Measurements from ENCODE around the gene LRP11. TPM values are rescaled to one million over a fixed set of nuclear protein-coding genes. Genes with fewer than 3 reads are reported as not detected.

LRP11 gene
- total RNA-seq, 2 donors from 2014 or later = 6.0 to 10.6 TPM

DNA sequence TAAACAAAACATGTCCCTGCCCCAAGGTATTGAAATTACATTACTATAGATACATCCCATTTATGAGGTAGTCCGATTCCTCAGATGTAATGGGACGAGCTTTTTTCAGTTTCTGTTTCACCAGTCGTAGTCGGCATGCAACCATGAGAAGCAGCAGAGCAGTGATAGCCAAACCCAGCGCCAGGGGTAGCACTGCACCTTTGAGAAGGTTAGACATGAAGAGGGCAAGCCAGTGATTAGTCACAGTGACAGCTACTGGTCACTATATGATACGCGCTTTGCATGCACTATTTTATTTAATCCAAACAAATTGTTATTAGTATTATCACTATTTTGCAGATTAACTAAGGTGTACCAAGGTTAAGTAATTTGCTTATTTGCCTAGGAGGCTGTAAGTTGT lies 43.7 kb downstream of the LRP11 start:
- no peak overlapping the region for H3K4me3 Mint-ChIP-seq
- H3K4me1 Mint-ChIP-seq (ENCODE audit: low read depth) = peaks cover 6% of the 10 kb centered on the region
- peaks cover 11% of the 10 kb centered on the region for H3K27me3 Mint-ChIP-seq (ENCODE audit: low read depth)
- ATAC-seq (replicated peaks in 1 of 2) = no peak
- H3K9me3 Mint-ChIP-seq = no peaks in the 10 kb centered on the region
- peaks cover 0 to 1% of the 10 kb centered on the region in 2 donors for H3K36me3 Mint-ChIP-seq (ENCODE audit: insufficient read depth in 2 of 2)
- DNase-seq = no peak
- H3K27ac Mint-ChIP-seq = no peak overlapping the region

DNA sequence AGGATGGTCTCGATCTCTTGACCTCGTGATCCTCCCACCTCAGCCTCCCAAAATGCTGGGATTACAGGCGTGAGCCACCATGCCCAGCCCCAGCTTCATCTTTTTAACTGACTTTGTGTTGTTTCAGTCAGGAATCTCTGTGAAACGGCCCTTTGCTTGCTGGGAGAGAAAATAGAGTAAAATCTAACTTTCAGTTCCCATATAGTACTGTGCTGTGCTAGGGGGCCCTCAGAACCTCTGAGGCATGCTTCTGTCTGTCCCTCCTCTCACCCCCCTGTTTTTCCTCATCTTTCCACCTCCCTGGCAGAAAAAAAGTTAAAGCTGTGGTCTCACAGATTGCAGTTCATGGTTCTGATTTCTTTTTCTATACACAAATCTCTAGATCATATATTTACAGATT lies 48.4 kb downstream of the LRP11 start:
- Mint-ChIP-seq H3K4me3 (no peak overlapping the region), H3K4me1 (ENCODE audit: low read depth) (peaks cover 6% of the 10 kb centered on the region), H3K36me3 (ENCODE audit: insufficient read depth in 2 of 2) (peaks cover 1 to 6% of the 10 kb centered on the region in 2 donors), H3K27ac (peak overlapping the region; percentile 50), H3K27me3 (ENCODE audit: low read depth) (no peaks in the 10 kb centered on the region), H3K9me3 (no peaks in the 10 kb centered on the region)
- ATAC-seq (replicated peaks in 1 of 2) = no peak
- no peak for DNase-seq

DNA sequence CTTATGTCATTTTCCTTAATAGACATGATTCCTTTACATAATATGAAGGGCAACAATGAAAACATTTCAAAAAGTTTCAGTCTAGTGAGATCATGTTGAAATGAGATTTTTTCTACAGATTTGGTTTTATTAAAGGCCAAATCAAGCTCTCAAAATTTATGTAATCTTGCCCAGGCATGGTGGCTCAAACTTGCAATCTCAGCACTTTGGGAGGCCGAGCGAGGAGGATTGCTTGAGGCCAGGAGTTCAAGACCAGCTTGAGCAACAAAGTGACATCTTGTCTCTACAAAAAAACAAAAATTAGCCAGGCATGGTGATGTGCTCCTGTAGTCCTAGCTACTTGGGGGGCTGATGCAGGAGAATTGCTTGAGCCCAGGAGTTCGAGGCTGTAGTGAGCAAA lies 50.8 kb downstream of the LRP11 start:
- DNase-seq (no peak), ATAC-seq (replicated peaks in 1 of 2) (no peak)
- peaks cover 1 to 8% of the 10 kb centered on the region in 2 donors for H3K36me3 Mint-ChIP-seq (ENCODE audit: insufficient read depth in 2 of 2)
- no peak overlapping the region for H3K27ac Mint-ChIP-seq
- H3K4me1 Mint-ChIP-seq (ENCODE audit: low read depth) = peaks cover 6% of the 10 kb centered on the region
- no peaks in the 10 kb centered on the region for H3K27me3 Mint-ChIP-seq (ENCODE audit: low read depth)
- no peak overlapping the region for H3K4me3 Mint-ChIP-seq
- no peaks in the 10 kb centered on the region for H3K9me3 Mint-ChIP-seq

DNA sequence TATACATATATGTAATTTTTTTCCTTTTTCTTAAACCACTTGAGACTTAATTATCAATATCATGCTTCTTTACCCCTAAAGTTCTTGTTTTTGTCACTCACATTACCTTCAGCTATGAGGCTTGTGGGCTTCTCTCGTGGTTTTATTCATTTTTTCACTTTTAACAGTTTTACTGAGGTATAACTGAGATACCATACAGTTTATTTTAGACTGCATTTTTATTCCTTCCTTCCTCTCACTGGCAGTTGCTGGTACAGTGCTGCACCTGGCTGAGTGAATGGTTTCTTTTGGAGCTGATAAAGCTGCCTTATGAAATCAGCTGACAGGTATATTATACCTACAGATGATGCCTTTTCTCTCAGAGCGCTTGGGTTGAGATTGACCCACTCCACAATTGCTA lies 54.4 kb downstream of the LRP11 start:
- Mint-ChIP-seq H3K27ac (peak overlapping the region; percentile 41), H3K9me3 (no peaks in the 10 kb centered on the region), H3K27me3 (ENCODE audit: low read depth) (no peaks in the 10 kb centered on the region), H3K4me1 (ENCODE audit: low read depth) (peaks cover 19% of the 10 kb centered on the region), H3K36me3 (ENCODE audit: insufficient read depth in 2 of 2) (peaks cover 0 to 10% of the 10 kb centered on the region in 2 donors), H3K4me3 (no peak overlapping the region)
- ATAC-seq (replicated peaks in 1 of 2) (no peak), DNase-seq (no peak)

DNA sequence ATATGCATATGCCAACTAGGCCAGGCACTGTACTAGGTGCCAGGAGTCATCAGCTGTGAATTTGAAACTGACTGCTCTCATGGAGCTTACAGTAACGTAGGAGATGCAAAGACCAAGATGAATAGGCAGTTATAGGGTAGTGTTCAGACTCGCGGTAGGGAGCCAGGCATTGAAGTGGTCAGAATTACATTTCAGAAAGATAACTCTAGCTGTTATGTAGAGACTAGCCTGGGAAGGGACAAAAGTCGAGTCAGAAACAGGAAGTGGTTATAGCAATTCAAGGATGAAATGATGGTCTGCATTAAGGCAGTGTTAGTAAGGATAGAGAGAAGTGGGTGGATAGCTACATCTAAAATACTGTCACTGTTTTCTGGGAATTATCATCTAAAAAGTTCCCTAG lies 58.0 kb downstream of the LRP11 start:
- Mint-ChIP-seq H3K9me3 (no peaks in the 10 kb centered on the region), H3K27me3 (ENCODE audit: low read depth) (no peaks in the 10 kb centered on the region), H3K4me1 (ENCODE audit: low read depth) (peaks cover 19% of the 10 kb centered on the region), H3K36me3 (ENCODE audit: insufficient read depth in 2 of 2) (peaks cover 0 to 11% of the 10 kb centered on the region in 2 donors), H3K4me3 (no peak overlapping the region), H3K27ac (peak overlapping the region; percentile 48)
- ATAC-seq (replicated peaks in 1 of 2) (peak; percentile 52), DNase-seq (no peak)

DNA sequence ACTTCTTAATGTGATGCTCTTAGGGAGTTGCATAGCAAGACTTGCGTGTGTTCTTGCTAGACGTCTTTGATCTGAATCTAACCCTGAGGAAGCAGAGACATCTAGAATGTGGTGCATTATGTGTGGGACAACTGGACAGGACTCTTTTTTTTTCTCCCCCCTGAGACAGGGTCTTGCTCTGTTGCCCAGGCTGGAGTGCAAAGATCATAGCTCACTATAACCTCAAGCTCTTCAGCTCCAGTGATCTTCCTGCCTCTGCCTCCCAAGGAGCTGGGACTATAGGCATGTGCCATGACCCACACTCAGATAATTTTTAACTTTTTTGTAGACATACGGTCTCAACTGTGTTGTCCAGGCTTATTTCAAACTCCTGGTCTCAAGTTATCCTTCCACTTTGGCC lies 80.6 kb downstream of the LRP11 start:
- Mint-ChIP-seq H3K4me3 (no peak overlapping the region), H3K27ac (no peak overlapping the region), H3K4me1 (ENCODE audit: low read depth) (no peaks in the 10 kb centered on the region), H3K36me3 (ENCODE audit: insufficient read depth in 2 of 2) (peaks cover 2 to 15% of the 10 kb centered on the region in 2 donors), H3K27me3 (ENCODE audit: low read depth) (no peaks in the 10 kb centered on the region), H3K9me3 (no peaks in the 10 kb centered on the region)
- no peak for DNase-seq
- ATAC-seq (replicated peaks in 1 of 2) = no peak

DNA sequence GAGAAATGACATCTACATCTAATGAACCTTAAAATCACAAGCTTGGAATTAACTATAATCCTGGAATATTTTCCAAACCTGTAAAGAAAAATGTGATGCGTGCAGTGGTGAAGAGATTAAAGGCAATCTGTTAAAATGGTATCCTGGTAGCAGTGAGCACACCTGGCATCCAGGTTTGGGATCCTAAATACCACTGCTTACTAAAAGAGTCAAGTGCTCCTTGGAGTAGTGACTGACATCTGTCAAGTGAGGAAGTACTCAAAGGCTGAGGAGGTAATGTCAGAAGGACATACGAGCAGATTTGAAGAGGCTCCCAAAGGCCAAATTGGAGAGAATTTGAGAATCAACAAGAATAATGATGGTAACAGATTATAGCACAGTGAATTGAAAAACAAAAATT lies 81.8 kb downstream of the LRP11 start:
- Mint-ChIP-seq H3K27me3 (ENCODE audit: low read depth) (no peaks in the 10 kb centered on the region), H3K9me3 (no peaks in the 10 kb centered on the region), H3K4me3 (no peak overlapping the region), H3K4me1 (ENCODE audit: low read depth) (no peaks in the 10 kb centered on the region), H3K27ac (no peak overlapping the region), H3K36me3 (ENCODE audit: insufficient read depth in 2 of 2) (peaks cover 2 to 12% of the 10 kb centered on the region in 2 donors)
- DNase-seq (no peak), ATAC-seq (replicated peaks in 1 of 2) (no peak)

DNA sequence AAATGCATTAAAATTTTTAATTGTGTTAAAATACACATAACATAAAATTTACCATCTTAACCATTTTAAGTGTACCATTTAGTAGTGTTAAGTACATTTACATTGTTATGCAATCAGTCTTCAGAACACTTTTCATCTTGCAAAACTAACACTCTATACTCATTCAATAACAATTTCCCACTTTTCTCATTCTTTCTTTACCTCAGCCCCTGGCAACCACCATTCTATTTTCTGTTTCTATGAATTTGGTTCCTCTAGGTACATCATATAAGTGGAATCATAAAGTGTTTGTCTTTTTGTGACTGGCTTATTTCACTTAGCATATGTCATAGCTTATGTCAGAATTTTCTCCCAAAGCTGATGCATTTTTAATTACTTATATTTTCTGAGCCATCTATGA lies 82.4 kb downstream of the LRP11 start:
- DNase-seq = no peak
- H3K4me3 Mint-ChIP-seq = no peak overlapping the region
- H3K27ac Mint-ChIP-seq = peak overlapping the region; percentile 5
- ATAC-seq (replicated peaks in 1 of 2) = no peak
- no peaks in the 10 kb centered on the region for H3K4me1 Mint-ChIP-seq (ENCODE audit: low read depth)
- no peaks in the 10 kb centered on the region for H3K27me3 Mint-ChIP-seq (ENCODE audit: low read depth)
- H3K9me3 Mint-ChIP-seq = no peaks in the 10 kb centered on the region
- H3K36me3 Mint-ChIP-seq (ENCODE audit: insufficient read depth in 2 of 2) = peaks cover 2 to 12% of the 10 kb centered on the region in 2 donors

DNA sequence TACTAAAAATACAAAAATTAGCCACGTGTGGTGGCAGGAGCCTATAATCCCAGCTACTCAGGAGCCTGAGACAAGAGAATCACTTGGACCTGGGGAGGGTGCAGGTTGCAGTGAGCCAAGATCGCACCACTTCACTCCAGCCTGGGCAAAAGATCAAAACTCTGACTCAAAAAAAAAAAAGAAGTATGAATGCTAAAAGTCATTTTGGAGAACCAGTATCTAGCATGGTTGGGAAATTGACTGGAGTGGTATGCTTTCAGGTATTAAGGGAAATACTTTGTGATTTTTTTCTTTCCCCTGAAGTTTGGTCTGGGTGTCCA lies 84.6 kb downstream of the LRP11 start:
- Mint-ChIP-seq H3K27me3 (ENCODE audit: low read depth) (no peaks in the 10 kb centered on the region), H3K36me3 (ENCODE audit: insufficient read depth in 2 of 2) (peaks cover 2 to 11% of the 10 kb centered on the region in 2 donors), H3K4me3 (no peak overlapping the region), H3K27ac (no peak overlapping the region), H3K9me3 (no peaks in the 10 kb centered on the region), H3K4me1 (ENCODE audit: low read depth) (no peaks in the 10 kb centered on the region)
- DNase-seq = no peak
- no peak for ATAC-seq (replicated peaks in 1 of 2)

DNA sequence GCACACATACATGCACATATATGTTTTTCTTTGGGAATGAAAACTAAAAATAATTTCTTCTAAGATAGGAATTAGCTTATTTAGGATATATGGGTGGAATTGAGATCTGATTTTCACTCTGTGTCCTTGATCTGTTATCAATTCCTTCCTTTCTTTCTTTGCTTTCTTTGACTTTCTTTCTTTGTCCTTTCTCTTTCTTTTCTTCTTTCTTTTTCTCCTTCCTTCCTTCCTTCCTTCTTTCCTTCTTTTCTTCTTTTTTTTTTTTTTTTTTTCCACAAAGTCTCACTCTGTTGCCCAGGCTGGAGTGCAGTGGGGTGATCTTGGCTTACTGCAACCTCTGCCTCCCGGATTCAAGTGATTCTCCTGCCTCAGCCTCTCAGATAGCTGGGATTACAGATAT lies 86.5 kb downstream of the LRP11 start:
- Mint-ChIP-seq H3K27me3 (ENCODE audit: low read depth) (no peaks in the 10 kb centered on the region), H3K27ac (no peak overlapping the region), H3K4me1 (ENCODE audit: low read depth) (no peaks in the 10 kb centered on the region), H3K9me3 (no peaks in the 10 kb centered on the region), H3K4me3 (no peak overlapping the region), H3K36me3 (ENCODE audit: insufficient read depth in 2 of 2) (peaks cover 2 to 10% of the 10 kb centered on the region in 2 donors)
- DNase-seq (no peak), ATAC-seq (replicated peaks in 1 of 2) (no peak)

DNA sequence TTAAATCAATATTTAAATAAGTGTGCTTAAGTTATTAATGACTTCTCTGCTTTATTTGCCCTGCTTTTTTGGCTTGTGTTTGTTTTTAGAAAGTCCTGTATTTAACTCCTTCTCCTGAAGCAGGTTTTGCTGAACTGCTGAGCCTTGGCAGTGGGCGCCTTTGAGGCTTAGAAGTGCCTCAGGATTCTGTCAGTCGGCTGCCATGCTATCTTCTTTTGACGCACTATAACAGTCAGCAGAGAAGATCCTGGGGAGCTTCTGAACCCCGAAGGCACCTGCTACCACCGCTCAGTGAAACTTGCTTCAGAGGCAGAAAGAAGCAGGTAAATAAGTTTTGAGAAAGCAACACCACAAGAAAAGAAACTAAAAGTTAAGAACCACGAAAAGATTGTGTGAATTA lies 92.2 kb downstream of the LRP11 start:
- no peaks in the 10 kb centered on the region for H3K9me3 Mint-ChIP-seq
- peaks cover under 1% of the 10 kb centered on the region for H3K4me1 Mint-ChIP-seq (ENCODE audit: low read depth)
- H3K27ac Mint-ChIP-seq = no peak overlapping the region
- no peak overlapping the region for H3K4me3 Mint-ChIP-seq
- DNase-seq = no peak
- H3K36me3 Mint-ChIP-seq (ENCODE audit: insufficient read depth in 2 of 2) = peaks cover 5 to 11% of the 10 kb centered on the region in 2 donors
- no peaks in the 10 kb centered on the region for H3K27me3 Mint-ChIP-seq (ENCODE audit: low read depth)
- ATAC-seq (replicated peaks in 1 of 2) = no peak

DNA sequence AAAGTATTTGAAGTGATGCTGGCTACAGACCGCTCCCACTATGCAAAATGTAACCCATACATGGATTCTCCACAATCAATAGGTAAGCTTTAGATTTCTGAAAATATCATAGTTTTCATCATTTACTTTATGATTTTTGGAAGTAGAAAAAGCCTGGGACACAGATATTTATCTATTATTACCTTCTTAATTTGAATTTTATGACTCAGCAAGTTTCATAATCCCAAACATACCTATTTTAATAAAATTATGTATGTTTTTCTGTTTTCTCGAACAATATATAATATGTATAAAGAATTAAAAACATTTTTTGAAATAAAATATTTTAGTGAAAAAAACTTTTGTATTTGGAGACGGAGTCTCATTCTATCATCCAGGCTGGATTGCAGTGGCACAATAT lies 93.0 kb downstream of the LRP11 start:
- Mint-ChIP-seq H3K36me3 (ENCODE audit: insufficient read depth in 2 of 2) (peaks cover 8 to 17% of the 10 kb centered on the region in 2 donors), H3K4me3 (no peak overlapping the region), H3K9me3 (peaks cover 2% of the 10 kb centered on the region in 2 donors), H3K4me1 (ENCODE audit: low read depth) (peaks cover 5% of the 10 kb centered on the region), H3K27ac (no peak overlapping the region), H3K27me3 (ENCODE audit: low read depth) (no peaks in the 10 kb centered on the region)
- ATAC-seq (replicated peaks in 1 of 2) = no peak
- no peak for DNase-seq

DNA sequence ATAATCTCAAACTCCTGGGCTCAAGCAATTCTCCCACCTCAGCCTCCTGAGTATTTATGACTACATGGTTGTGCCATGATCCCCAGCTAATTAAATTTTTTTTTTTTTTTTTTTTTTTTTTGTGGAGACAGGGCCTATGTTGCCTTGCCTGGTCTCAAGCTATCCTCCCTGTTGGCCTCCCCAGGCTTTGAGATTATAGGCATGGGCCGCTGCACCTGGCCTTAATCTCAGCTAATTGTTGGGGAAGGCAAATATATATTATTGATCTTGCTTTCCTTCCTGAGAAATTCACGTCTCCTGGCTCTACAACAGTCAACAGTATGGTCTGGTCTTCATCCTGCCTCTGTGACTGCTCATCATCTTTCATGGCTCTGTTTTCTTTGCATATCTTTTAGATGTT lies 94.5 kb downstream of the LRP11 start:
- H3K27me3 Mint-ChIP-seq (ENCODE audit: low read depth) = no peaks in the 10 kb centered on the region
- H3K9me3 Mint-ChIP-seq = peaks cover 4 to 5% of the 10 kb centered on the region in 2 donors
- peaks cover 5% of the 10 kb centered on the region for H3K4me1 Mint-ChIP-seq (ENCODE audit: low read depth)
- peak overlapping the region; percentile 64 for H3K27ac Mint-ChIP-seq
- peaks cover 11 to 22% of the 10 kb centered on the region in 2 donors for H3K36me3 Mint-ChIP-seq (ENCODE audit: insufficient read depth in 2 of 2)
- ATAC-seq (replicated peaks in 1 of 2) (no peak), DNase-seq (no peak)
- no peak overlapping the region for H3K4me3 Mint-ChIP-seq

All from activated T-cell treated with anti-CD3 and anti-CD28 coated beads, Interleukin-2, amount 50 U/mL, for 72 hours (primary cell).